ENCODE results near the gene B3GALNT2.

B3GALNT2 gene

DNA sequence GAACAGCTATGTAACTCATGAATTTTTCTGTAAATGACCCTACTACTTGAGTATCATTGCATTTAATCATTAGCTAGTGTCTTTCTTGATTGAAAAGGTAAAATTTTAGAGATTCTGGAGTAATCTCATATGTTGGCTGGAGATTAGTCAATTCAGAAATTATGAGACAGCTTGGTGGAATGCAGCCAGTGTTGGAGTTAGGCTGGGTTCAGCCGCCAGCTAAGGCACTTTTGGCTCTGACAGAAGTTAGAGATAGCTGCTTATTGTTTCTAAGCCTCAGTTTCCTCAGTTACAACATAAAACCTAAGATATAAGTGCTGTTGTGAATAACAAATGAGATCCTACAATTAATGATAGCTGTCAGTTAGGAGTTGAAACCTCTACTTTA is 87.6 kb downstream of the B3GALNT2 start:
- TF ChIP-seq, protein P1, sequence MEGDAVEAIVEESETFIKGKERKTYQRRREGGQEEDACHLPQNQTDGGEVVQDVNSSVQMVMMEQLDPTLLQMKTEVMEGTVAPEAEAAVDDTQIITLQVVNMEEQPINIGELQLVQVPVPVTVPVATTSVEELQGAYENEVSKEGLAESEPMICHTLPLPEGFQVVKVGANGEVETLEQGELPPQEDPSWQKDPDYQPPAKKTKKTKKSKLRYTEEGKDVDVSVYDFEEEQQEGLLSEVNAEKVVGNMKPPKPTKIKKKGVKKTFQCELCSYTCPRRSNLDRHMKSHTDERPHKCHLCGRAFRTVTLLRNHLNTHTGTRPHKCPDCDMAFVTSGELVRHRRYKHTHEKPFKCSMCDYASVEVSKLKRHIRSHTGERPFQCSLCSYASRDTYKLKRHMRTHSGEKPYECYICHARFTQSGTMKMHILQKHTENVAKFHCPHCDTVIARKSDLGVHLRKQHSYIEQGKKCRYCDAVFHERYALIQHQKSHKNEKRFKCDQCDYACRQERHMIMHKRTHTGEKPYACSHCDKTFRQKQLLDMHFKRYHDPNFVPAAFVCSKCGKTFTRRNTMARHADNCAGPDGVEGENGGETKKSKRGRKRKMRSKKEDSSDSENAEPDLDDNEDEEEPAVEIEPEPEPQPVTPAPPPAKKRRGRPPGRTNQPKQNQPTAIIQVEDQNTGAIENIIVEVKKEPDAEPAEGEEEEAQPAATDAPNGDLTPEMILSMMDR (IDR thresholded peaks at IDR 0.05; ENCODE audit: low read depth, low read length, missing control alignments), result no peak
- DNase-seq, result peak; percentile 59
- Histone ChIP-seq H3K27ac (peak overlapping the region; percentile 36), H3K27me3 (replicated peaks) (no peaks in the 10 kb centered on the region), H3K36me3 (replicated peaks) (peaks cover 8% of the 10 kb centered on the region), H3K4me3 (ENCODE audit: low read depth, low read length) (no peak overlapping the region)
- in situ Hi-C loops (cut with HindIII; ENCODE audit: low pct_ligation_motif_present, low sequenced_read_pairs), result no loop called here

DNA sequence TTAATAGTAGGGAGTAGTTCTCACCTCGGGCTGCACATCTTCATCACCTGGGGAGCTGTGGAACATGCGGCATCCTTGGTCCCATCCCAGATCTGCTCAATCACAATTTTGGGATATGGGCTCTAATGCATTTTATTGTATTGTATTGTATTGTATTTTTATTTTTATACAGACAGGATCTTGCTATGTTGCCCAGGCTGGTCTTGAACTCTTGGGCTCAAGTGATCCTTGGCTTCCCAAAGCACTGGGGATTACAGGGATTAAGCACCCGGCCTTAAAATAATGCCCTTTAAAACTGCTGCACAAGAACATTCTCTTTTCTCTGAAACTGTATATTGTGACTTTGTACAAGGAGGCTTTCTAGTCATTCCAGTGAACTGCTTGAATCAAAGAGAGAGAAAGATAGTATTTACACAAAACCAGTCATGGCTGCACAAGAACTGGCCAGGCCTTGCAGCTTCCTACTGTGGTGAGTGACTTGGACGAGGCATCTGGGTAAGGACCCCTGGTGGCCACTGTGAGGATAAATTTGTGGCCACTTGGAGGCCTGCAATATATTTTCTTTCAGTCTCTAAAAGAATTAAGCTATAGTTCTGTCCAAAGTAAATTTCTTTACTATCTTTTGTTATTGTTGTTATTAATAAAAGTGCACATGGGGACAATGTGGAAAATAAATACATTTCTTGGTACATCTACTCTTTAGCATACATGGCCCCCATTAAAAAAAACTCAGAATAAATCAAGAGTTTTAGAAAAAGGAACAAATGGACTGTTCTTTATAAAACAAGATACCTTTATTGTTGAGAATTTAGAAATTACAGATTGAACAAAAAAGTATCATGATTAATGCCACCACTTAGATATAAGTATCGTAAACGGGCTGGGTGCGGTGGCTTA is 89.0 kb downstream of the B3GALNT2 start:
- peak; percentile 72 for DNase-seq
- H3K36me3 ChIP-seq (replicated peaks), result peaks cover 8% of the 10 kb centered on the region
- TF ChIP-seq, protein P1 (IDR thresholded peaks at IDR 0.05; ENCODE audit: low read depth, low read length, missing control alignments), result peak; percentile 86
- H3K4me3 ChIP-seq (ENCODE audit: low read depth, low read length), result no peak overlapping the region
- in situ Hi-C loops (cut with HindIII; ENCODE audit: low pct_ligation_motif_present, low sequenced_read_pairs), result no loop called here
- no peaks in the 10 kb centered on the region for H3K27me3 ChIP-seq (replicated peaks)
- no peak overlapping the region for H3K27ac ChIP-seq

DNA sequence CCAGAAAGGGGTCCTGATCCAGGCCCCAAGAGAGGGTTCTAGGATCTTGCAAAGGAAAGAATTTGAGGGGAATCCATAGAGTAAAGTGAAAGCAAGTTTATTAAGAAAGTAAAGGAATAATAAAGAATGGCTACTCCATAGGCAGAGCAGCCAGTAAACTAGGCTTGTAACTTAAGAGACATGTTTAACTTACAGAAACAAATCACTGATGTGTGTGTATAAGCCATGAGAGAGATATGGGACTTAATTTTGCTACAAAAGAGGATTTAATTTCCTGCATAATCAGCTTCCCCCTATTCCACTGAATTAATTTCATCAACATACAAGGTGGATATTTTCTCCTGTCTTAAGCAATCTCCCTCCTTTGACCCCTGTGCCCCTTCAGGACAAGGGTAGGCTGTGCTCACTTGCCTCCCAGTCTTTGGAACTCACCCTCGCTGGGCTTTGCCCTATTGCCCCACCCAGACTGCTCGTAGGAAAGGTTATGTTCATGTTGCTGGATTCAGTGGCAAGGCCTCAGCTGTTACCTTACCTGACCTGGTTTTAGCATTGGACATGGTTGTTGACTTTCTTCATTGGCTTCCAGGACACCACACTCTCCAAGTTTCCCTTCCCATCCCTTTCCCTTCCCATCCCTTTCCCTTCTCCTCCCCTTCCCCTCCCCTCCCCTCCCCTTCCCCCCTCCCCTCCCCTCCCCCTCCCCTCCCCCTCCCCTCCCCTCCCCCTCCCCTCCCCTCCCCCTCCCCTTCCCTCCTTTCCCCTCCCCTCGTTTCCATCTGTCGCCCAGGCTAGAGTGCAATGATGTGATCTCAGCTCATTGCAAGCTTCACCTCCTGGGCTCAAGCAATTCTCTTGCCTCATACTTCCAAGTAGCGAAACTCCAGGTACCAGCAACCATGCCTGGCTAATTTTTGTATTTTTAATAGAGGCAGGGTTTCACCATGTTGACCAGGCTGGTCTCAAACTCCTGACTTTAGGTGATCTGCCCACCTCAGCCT is 92.5 kb downstream of the B3GALNT2 start:
- in situ Hi-C loops (cut with HindIII; ENCODE audit: low pct_ligation_motif_present, low sequenced_read_pairs), result no loop called here
- no peaks in the 10 kb centered on the region for H3K27me3 ChIP-seq (replicated peaks)
- no peak overlapping the region for H3K27ac ChIP-seq
- H3K36me3 ChIP-seq (replicated peaks), result peaks cover 8% of the 10 kb centered on the region
- no peak overlapping the region for H3K4me3 ChIP-seq (ENCODE audit: low read depth, low read length)
- TF ChIP-seq, protein P1 (IDR thresholded peaks at IDR 0.05; ENCODE audit: low read depth, low read length, missing control alignments), result no peak
- DNase-seq, result no peak

DNA sequence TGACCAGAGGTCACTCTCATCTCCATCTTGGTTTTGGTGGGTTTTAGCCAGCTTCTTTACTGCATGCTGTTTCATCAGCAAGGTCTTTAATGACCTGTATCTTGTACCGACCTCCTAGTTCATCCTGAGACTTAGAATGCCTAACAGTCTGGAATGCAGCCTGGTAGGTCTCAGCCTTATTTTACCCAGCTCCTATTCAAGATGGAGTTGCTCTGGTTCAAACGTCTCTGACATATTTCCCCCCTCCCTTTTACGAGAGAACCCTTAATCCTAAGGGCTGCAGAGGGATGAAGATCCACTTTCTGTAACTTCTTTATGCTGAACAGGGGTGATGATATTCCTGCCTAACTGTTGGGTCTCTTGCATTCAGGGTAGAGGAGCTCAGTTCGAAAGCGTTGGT is 93.8 kb downstream of the B3GALNT2 start:
- in situ Hi-C loops (cut with HindIII; ENCODE audit: low pct_ligation_motif_present, low sequenced_read_pairs), result no loop called here
- DNase-seq, result no peak
- TF ChIP-seq, protein P1 (IDR thresholded peaks at IDR 0.05; ENCODE audit: low read depth, low read length, missing control alignments), result no peak
- Histone ChIP-seq H3K36me3 (replicated peaks) (peaks cover 8% of the 10 kb centered on the region), H3K4me3 (ENCODE audit: low read depth, low read length) (no peak overlapping the region), H3K27ac (no peak overlapping the region), H3K27me3 (replicated peaks) (no peaks in the 10 kb centered on the region)

DNA sequence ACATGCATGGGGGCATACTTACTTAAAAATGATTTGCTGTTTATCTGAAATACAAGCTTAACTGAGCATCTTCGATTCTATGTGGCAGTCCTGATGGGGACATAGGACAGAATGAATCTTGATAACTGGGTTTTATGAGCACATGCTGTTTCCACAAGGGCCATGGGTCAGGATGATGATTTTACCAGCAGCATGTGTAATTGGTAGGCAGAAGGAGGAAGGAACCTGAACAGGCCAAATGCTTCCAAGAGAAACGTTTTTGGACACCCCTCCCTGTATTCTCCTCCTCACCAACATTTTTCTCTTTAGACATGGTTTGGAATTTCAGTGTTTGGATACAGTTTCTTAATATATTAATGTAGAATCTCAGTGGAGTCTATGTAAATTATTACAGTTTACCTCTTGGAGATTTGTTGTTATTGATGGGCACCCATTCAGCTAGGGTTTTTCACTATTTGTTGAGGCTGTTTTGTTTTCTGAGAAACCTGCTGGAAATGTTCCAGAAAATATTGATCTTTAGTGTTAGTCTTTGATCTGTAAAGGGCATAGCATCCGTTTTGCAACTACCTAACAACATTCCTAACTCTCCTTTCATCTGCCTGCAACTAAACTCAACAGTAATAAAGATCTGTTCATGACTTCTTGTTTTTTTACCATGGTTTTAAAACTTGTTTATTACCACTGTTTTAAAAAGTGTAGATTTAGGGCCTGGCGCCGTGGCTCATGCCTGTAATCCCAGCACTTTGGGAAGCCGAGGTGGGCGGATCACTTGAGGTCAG is 95.0 kb downstream of the B3GALNT2 start:
- no peak overlapping the region for H3K4me3 ChIP-seq (ENCODE audit: low read depth, low read length)
- TF ChIP-seq, protein P1 (IDR thresholded peaks at IDR 0.05; ENCODE audit: low read depth, low read length, missing control alignments), result no peak
- no peak for DNase-seq
- no peak overlapping the region for H3K27ac ChIP-seq
- peaks cover under 1% of the 10 kb centered on the region for H3K36me3 ChIP-seq (replicated peaks)
- H3K27me3 ChIP-seq (replicated peaks), result no peaks in the 10 kb centered on the region
- in situ Hi-C loops (cut with HindIII; ENCODE audit: low pct_ligation_motif_present, low sequenced_read_pairs), result no loop called here

Data from brain microvascular endothelial cell (primary cell).